Prostate gland (tissue), 2 donors: ENCODE results near the gene EFS.

Experiments
- CTCF ChIP-seq, 4 experiments: fragments of 200-600 bp in 2 of 4; fragments of 450-650 bp in 2 of 4; sonication (generic) in 2 of 4; IDR thresholded peaks; 1 replicate in 3 of 4; 2 replicates in 1 of 4; pipeline ENCODE4 v1.5.1; 2016 to 2019; ENCODE audit warnings: antibody characterized with exemption in 4 of 4, mild to moderate bottlenecking in 2 of 4, moderate library complexity in 2 of 4
- POLR2A ChIP-seq: fragments of 450-650 bp; IDR thresholded peaks from one replicate; pipeline ENCODE4 v1.6.1; 2016; ENCODE audit warnings: antibody characterized with exemption, mild to moderate bottlenecking
- POLR2AphosphoS5 ChIP-seq: sonication (generic); formaldehyde crosslinking; IDR thresholded peaks from one replicate; pipeline ENCODE4 v1.6.1; 2017; ENCODE audit warnings: antibody characterized with exemption

- no peak for TF ChIP-seq POLR2AphosphoS5
- no peak for TF ChIP-seq CTCF (IDR thresholded peaks at IDR 0.05)
- no peak for TF ChIP-seq POLR2A
These were observed 11.7 kb upstream of the EFS start, which contains the start of gene CMTM5 for GRCh38 chr14:23376482-23377197.
